Activated CD4-positive, alpha-beta memory T cell treated with anti-CD3 and anti-CD28 coated beads, Interleukin-2, amount 10 ng/mL, durations not matched to agents 7 days and 5 days (primary cell): ENCODE results near the gene ENPP5. TPM values are rescaled to one million over a fixed set of nuclear protein-coding genes. Genes with fewer than 3 reads are reported as not detected.

Experiments used
- CTCF ChIA-PET: fragments of 350-600 bp; sonication (Branson Sonifier 250); formaldehyde crosslinking; loops from one replicate; lab custom pipeline; 2021; ENCODE audit warnings: antibody characterized with exemption, inconsistent platforms; lab: Charles Lee
- POLR2A ChIA-PET: fragments of 350-600 bp; sonication (Branson Sonifier 250); formaldehyde crosslinking; loops from one replicate; lab custom pipeline; 2021; ENCODE audit warnings: antibody characterized with exemption; lab: Charles Lee
- DNase-seq: peaks from one replicate; pipeline ENCODE4 v3.0.0-alpha.2; 2020
- H3K27ac Mint-ChIP-seq: one replicate; pipeline ENCODE4 v1.8.0; 2021; ENCODE audit warnings: mild to moderate bottlenecking, mixed read lengths
- H3K27me3 Mint-ChIP-seq: one replicate; pipeline ENCODE4 v1.8.0; 2021; ENCODE audit warnings: mixed read lengths
- H3K36me3 Mint-ChIP-seq: one replicate; pipeline ENCODE4 v1.8.0; 2021; ENCODE audit warnings: low read depth, mixed read lengths
- H3K4me1 Mint-ChIP-seq: one replicate; pipeline ENCODE4 v1.8.0; 2021; ENCODE audit warnings: mixed read lengths
- H3K4me3 Mint-ChIP-seq: one replicate; pipeline ENCODE4 v1.8.0; 2021; ENCODE audit warnings: mild to moderate bottlenecking, mixed read lengths
- H3K9me3 Mint-ChIP-seq: one replicate; pipeline ENCODE4 v1.8.0; 2021; ENCODE audit warnings: mixed read lengths
- total RNA-seq, 2 experiments: library from RNA; stranded (reverse); gene quantifications; one replicate each; pipeline ENCODE4 v1.2.3, GENCODE V29; 2021

The ENPP5 gene
- not detected for total RNA-seq

GRCh38 chr6:46170357-46171289, at the start of gene ENPP5:
Gene ENPP5 (minus strand): TSS chr6:46170980. CDS start chr6:46168262, 2,718 bp downstream.
- DNase-seq, result peak; percentile 33
- Mint-ChIP-seq H3K4me1 (peaks cover 25% of the 10 kb centered on the region), H3K27me3 (peaks cover 62% of the 10 kb centered on the region), H3K27ac (no peak within 1 kb of the TSS), H3K4me3 (peak within 1 kb of the TSS; percentile 39), H3K36me3 (no peaks in the 10 kb centered on the region), H3K9me3 (no peaks in the 10 kb centered on the region)
- ChIA-PET CTCF (interaction anchor here (0.7 kb wide), 1 partner anchor 236 kb away, joined by 3 read pairs; no protein-coding TSS in a partner anchor), POLR2A (no interaction called here)

GRCh38 chr6:46219661-46220060, 48.9 kb upstream of the ENPP5 start:
- H3K9me3 Mint-ChIP-seq, result no peaks in the 10 kb centered on the region
- ChIA-PET POLR2A (no interaction called here), CTCF (interaction anchor here (1.5 to 1.6 kb wide), 3 partner anchors 129 to 289 kb away, joined by 5 to 15 read pairs (median 10); no protein-coding TSS in a partner anchor)
- H3K36me3 Mint-ChIP-seq, result no peaks in the 10 kb centered on the region
- no peak overlapping the region for H3K4me3 Mint-ChIP-seq
- peaks cover 5% of the 10 kb centered on the region for H3K4me1 Mint-ChIP-seq
- no peak for DNase-seq
- H3K27me3 Mint-ChIP-seq, result peaks cover 9% of the 10 kb centered on the region
- H3K27ac Mint-ChIP-seq, result no peak overlapping the region

- Mint-ChIP-seq H3K4me1 (peaks cover 5% of the 10 kb centered on the region), H3K36me3 (no peaks in the 10 kb centered on the region), H3K9me3 (no peaks in the 10 kb centered on the region), H3K27ac (no peak overlapping the region), H3K4me3 (no peak overlapping the region), H3K27me3 (peaks cover 9% of the 10 kb centered on the region)
- POLR2A ChIA-PET, result no interaction called here
- no peak for DNase-seq
- CTCF ChIA-PET, result interaction anchor here (1.9 kb wide), 1 partner anchor 128 kb away, joined by 6 read pairs; no protein-coding TSS in a partner anchor
Observed at GRCh38 chr6:46218457-46218856, 47.7 kb upstream of the ENPP5 start.

GRCh38 chr6:46217671-46218131, 46.9 kb upstream of the ENPP5 start:
- Mint-ChIP-seq H3K27me3 (peaks cover 9% of the 10 kb centered on the region), H3K4me1 (peaks cover 5% of the 10 kb centered on the region), H3K4me3 (no peak overlapping the region), H3K36me3 (no peaks in the 10 kb centered on the region), H3K27ac (no peak overlapping the region), H3K9me3 (no peaks in the 10 kb centered on the region)
- CTCF ChIA-PET, result interaction anchor here (1.3 to 1.9 kb wide), 2 partner anchors 128 to 192 kb away, joined by 3 to 6 read pairs; no protein-coding TSS in a partner anchor
- POLR2A ChIA-PET, result no interaction called here
- no peak for DNase-seq

GRCh38 chr6:46216879-46217278, 46.1 kb upstream of the ENPP5 start:
- H3K27ac Mint-ChIP-seq, result no peak overlapping the region
- POLR2A ChIA-PET, result no interaction called here
- H3K4me1 Mint-ChIP-seq, result peaks cover 5% of the 10 kb centered on the region
- DNase-seq, result no peak
- CTCF ChIA-PET, result interaction anchor here (1.3 kb wide), 1 partner anchor 193 kb away, joined by 3 read pairs; no protein-coding TSS in a partner anchor
- no peaks in the 10 kb centered on the region for H3K36me3 Mint-ChIP-seq
- no peaks in the 10 kb centered on the region for H3K9me3 Mint-ChIP-seq
- H3K4me3 Mint-ChIP-seq, result no peak overlapping the region
- H3K27me3 Mint-ChIP-seq, result peaks cover 9% of the 10 kb centered on the region

GRCh38 chr6:46215777-46216176, 45.0 kb upstream of the ENPP5 start:
- Mint-ChIP-seq H3K36me3 (no peaks in the 10 kb centered on the region), H3K27ac (no peak overlapping the region), H3K27me3 (peaks cover 8% of the 10 kb centered on the region), H3K4me3 (no peak overlapping the region), H3K4me1 (peaks cover 4% of the 10 kb centered on the region), H3K9me3 (peaks cover 2% of the 10 kb centered on the region)
- ChIA-PET POLR2A (no interaction called here), CTCF (no interaction called here)
- DNase-seq, result no peak

- no peaks in the 10 kb centered on the region for H3K36me3 Mint-ChIP-seq
- H3K27me3 Mint-ChIP-seq, result peaks cover 8% of the 10 kb centered on the region
- H3K9me3 Mint-ChIP-seq, result peaks cover 2% of the 10 kb centered on the region
- H3K27ac Mint-ChIP-seq, result no peak overlapping the region
- H3K4me1 Mint-ChIP-seq, result peaks cover 2% of the 10 kb centered on the region
- ChIA-PET POLR2A (no interaction called here), CTCF (no interaction called here)
- no peak for DNase-seq
- H3K4me3 Mint-ChIP-seq, result no peak overlapping the region
Observed at GRCh38 chr6:46215213-46215612, 44.4 kb upstream of the ENPP5 start.

GRCh38 chr6:46211917-46212316, 41.1 kb upstream of the ENPP5 start:
- POLR2A ChIA-PET, result no interaction called here
- peaks cover 2% of the 10 kb centered on the region for H3K9me3 Mint-ChIP-seq

GRCh38 chr6:46210294-46210693, 39.5 kb upstream of the ENPP5 start:
- no peak overlapping the region for H3K27ac Mint-ChIP-seq
- H3K4me3 Mint-ChIP-seq, result no peak overlapping the region
- H3K9me3 Mint-ChIP-seq, result peaks cover 2% of the 10 kb centered on the region
- ChIA-PET CTCF (no interaction called here), POLR2A (no interaction called here)
- no peaks in the 10 kb centered on the region for H3K36me3 Mint-ChIP-seq
- no peak for DNase-seq
- no peaks in the 10 kb centered on the region for H3K4me1 Mint-ChIP-seq
- H3K27me3 Mint-ChIP-seq, result peaks cover 6% of the 10 kb centered on the region

More at GRCh38 chr6:46211917-46212316, 41.1 kb upstream of the ENPP5 start:
- Mint-ChIP-seq H3K36me3 (no peaks in the 10 kb centered on the region), H3K4me1 (no peaks in the 10 kb centered on the region), H3K4me3 (no peak overlapping the region), H3K27me3 (peaks cover 6% of the 10 kb centered on the region), H3K27ac (no peak overlapping the region)
- CTCF ChIA-PET, result no interaction called here
- DNase-seq, result no peak

GRCh38 chr6:46208303-46208702, 37.5 kb upstream of the ENPP5 start:
- H3K4me1 Mint-ChIP-seq, result no peaks in the 10 kb centered on the region
- ChIA-PET POLR2A (no interaction called here), CTCF (interaction anchor here (1.2 kb wide), 1 partner anchor 118 kb away, joined by 7 read pairs; no protein-coding TSS in a partner anchor)
- peaks cover 2% of the 10 kb centered on the region for H3K9me3 Mint-ChIP-seq
- H3K4me3 Mint-ChIP-seq, result no peak overlapping the region
- peaks cover 6% of the 10 kb centered on the region for H3K27me3 Mint-ChIP-seq
- no peak overlapping the region for H3K27ac Mint-ChIP-seq
- no peaks in the 10 kb centered on the region for H3K36me3 Mint-ChIP-seq
- no peak for DNase-seq

- POLR2A ChIA-PET, result no interaction called here
- Mint-ChIP-seq H3K4me3 (no peak overlapping the region), H3K27ac (no peak overlapping the region), H3K36me3 (no peaks in the 10 kb centered on the region), H3K27me3 (peaks cover 6% of the 10 kb centered on the region), H3K4me1 (no peaks in the 10 kb centered on the region), H3K9me3 (peaks cover 2% of the 10 kb centered on the region)
- no peak for DNase-seq
- CTCF ChIA-PET, result no interaction called here
Observed at GRCh38 chr6:46207174-46207573, 36.4 kb upstream of the ENPP5 start.

- ChIA-PET POLR2A (no interaction called here), CTCF (no interaction called here)
- no peak overlapping the region for H3K4me3 Mint-ChIP-seq
- peaks cover 9% of the 10 kb centered on the region for H3K27me3 Mint-ChIP-seq
- DNase-seq, result no peak
- no peaks in the 10 kb centered on the region for H3K36me3 Mint-ChIP-seq
- no peaks in the 10 kb centered on the region for H3K4me1 Mint-ChIP-seq
- no peak overlapping the region for H3K27ac Mint-ChIP-seq
- H3K9me3 Mint-ChIP-seq, result no peaks in the 10 kb centered on the region
Observed at GRCh38 chr6:46204880-46205650, 34.3 kb upstream of the ENPP5 start.
